CD14-positive monocyte (primary cell): ENCODE results near the gene MAGEB4. TPM values are rescaled to one million over a fixed set of nuclear protein-coding genes. Genes with fewer than 3 reads are reported as not detected.
"Not testable (repeated sequence)": the region's sequence is repeated elsewhere in the genome, so short reads cannot be mapped to it uniquely, and the experiment has no call there.

ENCODE experiments used
- DNase-seq, 3 donors: peaks; one replicate each; pipeline ENCODE4 v3.0.0-alpha.2; 2011 to 2022
- H2AFZ ChIP-seq: 2 replicates; pipeline ENCODE4 v1.6.0; 2012; ENCODE audit warnings: mild to moderate bottlenecking, low read depth, low read length, inconsistent platforms; ENCODE audit not compliant: insufficient read depth, poor library complexity, severe bottlenecking
- H3K27ac ChIP-seq, 2 donors: 1 replicate in 1 of 2; 2 replicates in 1 of 2; pipeline ENCODE4 v1.5.1; 2012 to 2013; ENCODE audit warnings: low read length in 2 of 2, control low read depth in 1 of 2, inconsistent platforms in 1 of 2, low read depth in 1 of 2, mild to moderate bottlenecking in 1 of 2
- H3K27me3 ChIP-seq, 2 donors: one replicate each; pipeline versions ENCODE4 v1.6.0 to v1.6.1; 2011 to 2013; ENCODE audit warnings: low read length in 2 of 2; ENCODE audit not compliant: control insufficient read depth in 2 of 2, insufficient read depth in 2 of 2
- H3K36me3 ChIP-seq, 2 donors: replicated peaks in 1 of 2; 1 replicate in 1 of 2; 2 replicates in 1 of 2; pipeline versions ENCODE4 v1.5.1 to v1.6.1; 2012 to 2013; ENCODE audit warnings: low read length in 2 of 2, control low read depth in 1 of 2, inconsistent platforms in 1 of 2, mild to moderate bottlenecking in 1 of 2; ENCODE audit not compliant: insufficient read depth in 2 of 2, control insufficient read depth in 1 of 2
- H3K4me1 ChIP-seq, 2 donors: 1 replicate in 1 of 2; 2 replicates in 1 of 2; pipeline versions ENCODE4 v1.5.1 to v1.6.1; 2012 to 2013; ENCODE audit warnings: low read length in 2 of 2, control low read depth in 1 of 2, inconsistent platforms in 1 of 2, mild to moderate bottlenecking in 1 of 2, moderate library complexity in 1 of 2; ENCODE audit not compliant: insufficient read depth in 2 of 2, control insufficient read depth in 1 of 2
- H3K4me2 ChIP-seq: replicated peaks from 2 replicates; pipeline ENCODE3; 2012; ENCODE audit warnings: low read length, moderate library complexity, mild to moderate bottlenecking; ENCODE audit not compliant: poor library complexity, severe bottlenecking; ENCODE audit errors: extremely low read depth
- H3K4me3 ChIP-seq, 3 experiments: fragments of 200-600 bp in 1 of 3; sonication (generic) in 1 of 3; replicated peaks in 1 of 3; 1 replicate in 2 of 3; 2 replicates in 1 of 3; pipeline ENCODE4 v1.5.1; 2011 to 2013; ENCODE audit warnings: low read length in 3 of 3, mild to moderate bottlenecking in 3 of 3, control low read depth in 2 of 3, low read depth in 2 of 3, inconsistent platforms in 1 of 3, moderate library complexity in 1 of 3
- H3K79me2 ChIP-seq: 2 replicates; pipeline ENCODE4 v1.6.0; 2012; ENCODE audit warnings: mild to moderate bottlenecking, control low read depth, inconsistent platforms, low read length, moderate library complexity; ENCODE audit not compliant: insufficient read depth
- H3K9ac ChIP-seq: 2 replicates; pipeline ENCODE4 v1.6.0; 2017; ENCODE audit warnings: low read length, mild to moderate bottlenecking; ENCODE audit not compliant: insufficient read depth, poor library complexity, severe bottlenecking
- H3K9me3 ChIP-seq, 2 donors: replicated peaks in 1 of 2; 1 replicate in 1 of 2; 2 replicates in 1 of 2; pipeline versions ENCODE4 v1.5.1 to v1.6.1; 2012 to 2013; ENCODE audit warnings: low read length in 2 of 2, control low read depth in 1 of 2; ENCODE audit not compliant: control insufficient read depth in 1 of 2, insufficient read depth in 1 of 2
- H4K20me1 ChIP-seq: 2 replicates; pipeline ENCODE4 v1.6.0; 2012; ENCODE audit warnings: mild to moderate bottlenecking, low read length, control low read depth, moderate library complexity; ENCODE audit not compliant: insufficient read depth
- H3K27ac Mint-ChIP-seq, 7 donors: one replicate each; pipeline ENCODE4 v1.8.0; 2020; ENCODE audit warnings: mild to moderate bottlenecking in 7 of 7, mixed read lengths in 7 of 7, moderate library complexity in 6 of 7, inconsistent platforms in 2 of 7
- H3K27me3 Mint-ChIP-seq, 3 donors: one replicate each; pipeline ENCODE4 v1.8.0; 2021 to 2022; ENCODE audit warnings: low read depth in 3 of 3, mild to moderate bottlenecking in 3 of 3, mixed read lengths in 3 of 3, moderate library complexity in 3 of 3, inconsistent platforms in 1 of 3
- H3K36me3 Mint-ChIP-seq, 2 donors: one replicate each; pipeline ENCODE4 v1.8.0; 2020; ENCODE audit warnings: mixed read lengths in 2 of 2, inconsistent platforms in 1 of 2, mild to moderate bottlenecking in 1 of 2
- H3K4me1 Mint-ChIP-seq: one replicate; pipeline ENCODE4 v1.8.0; 2020; ENCODE audit warnings: mild to moderate bottlenecking, mixed read lengths
- H3K4me3 Mint-ChIP-seq, 2 donors: one replicate each; pipeline ENCODE4 v1.8.0; 2020; ENCODE audit warnings: mild to moderate bottlenecking in 2 of 2, mixed read lengths in 2 of 2, moderate library complexity in 1 of 2
- H3K9me3 Mint-ChIP-seq, 7 donors: one replicate each; pipeline ENCODE4 v1.8.0; 2020 to 2022; ENCODE audit warnings: mixed read lengths in 7 of 7, mild to moderate bottlenecking in 6 of 7, moderate library complexity in 6 of 7, inconsistent platforms in 2 of 7
- WGBS: methylation state at CpG from one replicate; pipeline ENCODE4 v1.1.5; 2013; ENCODE audit warnings: missing lambda C conversion rate; ENCODE audit not compliant: insufficient coverage; 5-methylcytosine and 5-hydroxymethylcytosine counted together
- intact Hi-C, 2 donors: fragments of 100-400 bp; cut with micrococcal nuclease; formaldehyde crosslinking; loops; one replicate each; pipeline versions ENCODE4 v1.15.0 to v1.15.1; 2023
- polyA minus RNA-seq: library from RNA; depleted of rRNA, polyadenylated mRNA; stranded (reverse); fragments of >200 nt; gene quantifications from 2 replicates; pipeline ENCODE4 v1.2.3, GENCODE V29; 2012
- polyA plus RNA-seq, 3 donors: library from polyadenylated mRNA; depleted of rRNA in 1 of 3; unstranded in 2 of 3; stranded (reverse) in 1 of 3; fragments of 300-500 nt in 2 of 3; fragments of >200 nt in 1 of 3; fragmentation: Illumina TruSeq in 2 of 3; gene quantifications; 1 replicate in 2 of 3; 2 replicates in 1 of 3; pipeline ENCODE4 v1.2.3, GENCODE V29; 2012 to 2021
- total RNA-seq, 12 experiments: library from RNA in 1 of 12; stranded (reverse) in 1 of 12; fragments of 120-200 nt in 1 of 12; gene quantifications; one replicate each; pipeline ENCODE4 v1.2.4 and lab custom pipeline; 2013 to 2026; ENCODE audit warnings: mixed read lengths in 6 of 12, inconsistent platforms in 1 of 12
- TF ChIP-seq, protein P1 (sequence below): fragments of 200-600 bp; IDR thresholded peaks from one replicate; pipeline ENCODE4 v1.8.0; 2022; ENCODE audit warnings: antibody characterized with exemption, mild to moderate bottlenecking

MAGEB4 gene, protein sequence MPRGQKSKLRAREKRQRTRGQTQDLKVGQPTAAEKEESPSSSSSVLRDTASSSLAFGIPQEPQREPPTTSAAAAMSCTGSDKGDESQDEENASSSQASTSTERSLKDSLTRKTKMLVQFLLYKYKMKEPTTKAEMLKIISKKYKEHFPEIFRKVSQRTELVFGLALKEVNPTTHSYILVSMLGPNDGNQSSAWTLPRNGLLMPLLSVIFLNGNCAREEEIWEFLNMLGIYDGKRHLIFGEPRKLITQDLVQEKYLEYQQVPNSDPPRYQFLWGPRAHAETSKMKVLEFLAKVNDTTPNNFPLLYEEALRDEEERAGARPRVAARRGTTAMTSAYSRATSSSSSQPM
- total RNA-seq (2013), result not detected
- polyA plus RNA-seq (not detected), polyA minus RNA-seq (not detected in 2 replicates), total RNA-seq (lab: John Stamatoyannopoulos, UW) (0 to 0.30 (median 0) reads per million in 11 experiments)

DNA sequence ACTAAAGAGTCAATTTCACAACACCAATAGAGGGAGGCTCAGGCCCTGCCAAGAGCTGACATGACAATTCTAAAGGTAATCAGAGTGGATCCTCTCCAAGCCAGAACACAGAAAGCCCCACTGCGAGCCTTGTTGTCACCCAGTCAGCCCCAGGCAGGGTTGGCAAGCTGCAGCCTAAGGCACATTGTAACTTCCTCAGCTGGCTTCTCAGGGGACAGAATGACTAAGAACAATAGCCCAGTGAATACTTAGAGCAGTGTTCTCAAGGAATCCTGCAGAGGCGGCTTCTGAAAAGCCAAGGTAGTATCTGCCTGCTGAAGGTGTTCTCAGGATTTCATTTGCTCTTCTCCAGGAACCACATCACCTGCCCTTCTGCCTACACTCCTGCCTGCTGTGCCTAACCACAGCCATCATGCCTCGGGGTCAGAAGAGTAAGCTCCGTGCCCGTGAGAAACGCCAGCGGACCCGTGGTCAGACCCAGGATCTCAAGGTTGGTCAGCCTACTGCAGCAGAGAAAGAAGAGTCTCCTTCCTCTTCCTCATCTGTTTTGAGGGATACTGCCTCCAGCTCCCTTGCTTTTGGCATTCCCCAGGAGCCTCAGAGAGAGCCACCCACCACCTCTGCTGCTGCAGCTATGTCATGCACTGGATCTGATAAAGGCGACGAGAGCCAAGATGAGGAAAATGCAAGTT is at the start of gene MAGEB4:
Gene MAGEB4, plus strand, starts transcription at position 277 of the 692 bp plus-strand sequence. Its CDS starts 136 bp downstream, at position 413.
- H3K27ac Mint-ChIP-seq, result no peak within 1 kb of the TSS
- H3K9me3 ChIP-seq, result no peaks in the 10 kb centered on the region
- no peaks in the 10 kb centered on the region for H3K36me3 Mint-ChIP-seq
- no peaks in the 10 kb centered on the region for H3K36me3 ChIP-seq
- peaks cover 0 to 3% (median 2%) of the 10 kb centered on the region in 7 donors for H3K9me3 Mint-ChIP-seq
- no peaks in the 10 kb centered on the region for H3K4me1 ChIP-seq
- intact Hi-C loops, result no loop called here
- H4K20me1 ChIP-seq, result no peaks in the 10 kb centered on the region
- WGBS, result 95% methylated on average over 4 of the region's 10 CpGs
- H3K4me3 ChIP-seq, result no peak within 1 kb of the TSS
- H2AFZ ChIP-seq, result no peak within 1 kb of the TSS
- H3K4me2 ChIP-seq, result no peak within 1 kb of the TSS
- H3K4me1 Mint-ChIP-seq, result no peaks in the 10 kb centered on the region
- H3K27me3 ChIP-seq, result no peaks in the 10 kb centered on the region
- H3K27ac ChIP-seq, result no peak within 1 kb of the TSS
- H3K9ac ChIP-seq, result no peak within 1 kb of the TSS
- no peak for DNase-seq
- TF ChIP-seq, protein P1, sequence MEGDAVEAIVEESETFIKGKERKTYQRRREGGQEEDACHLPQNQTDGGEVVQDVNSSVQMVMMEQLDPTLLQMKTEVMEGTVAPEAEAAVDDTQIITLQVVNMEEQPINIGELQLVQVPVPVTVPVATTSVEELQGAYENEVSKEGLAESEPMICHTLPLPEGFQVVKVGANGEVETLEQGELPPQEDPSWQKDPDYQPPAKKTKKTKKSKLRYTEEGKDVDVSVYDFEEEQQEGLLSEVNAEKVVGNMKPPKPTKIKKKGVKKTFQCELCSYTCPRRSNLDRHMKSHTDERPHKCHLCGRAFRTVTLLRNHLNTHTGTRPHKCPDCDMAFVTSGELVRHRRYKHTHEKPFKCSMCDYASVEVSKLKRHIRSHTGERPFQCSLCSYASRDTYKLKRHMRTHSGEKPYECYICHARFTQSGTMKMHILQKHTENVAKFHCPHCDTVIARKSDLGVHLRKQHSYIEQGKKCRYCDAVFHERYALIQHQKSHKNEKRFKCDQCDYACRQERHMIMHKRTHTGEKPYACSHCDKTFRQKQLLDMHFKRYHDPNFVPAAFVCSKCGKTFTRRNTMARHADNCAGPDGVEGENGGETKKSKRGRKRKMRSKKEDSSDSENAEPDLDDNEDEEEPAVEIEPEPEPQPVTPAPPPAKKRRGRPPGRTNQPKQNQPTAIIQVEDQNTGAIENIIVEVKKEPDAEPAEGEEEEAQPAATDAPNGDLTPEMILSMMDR, result no peak
- no peaks in the 10 kb centered on the region for H3K79me2 ChIP-seq
- H3K4me3 Mint-ChIP-seq, result no peak within 1 kb of the TSS
- peaks cover 0 to 2% (median 2%) of the 10 kb centered on the region in 3 donors for H3K27me3 Mint-ChIP-seq

DNA sequence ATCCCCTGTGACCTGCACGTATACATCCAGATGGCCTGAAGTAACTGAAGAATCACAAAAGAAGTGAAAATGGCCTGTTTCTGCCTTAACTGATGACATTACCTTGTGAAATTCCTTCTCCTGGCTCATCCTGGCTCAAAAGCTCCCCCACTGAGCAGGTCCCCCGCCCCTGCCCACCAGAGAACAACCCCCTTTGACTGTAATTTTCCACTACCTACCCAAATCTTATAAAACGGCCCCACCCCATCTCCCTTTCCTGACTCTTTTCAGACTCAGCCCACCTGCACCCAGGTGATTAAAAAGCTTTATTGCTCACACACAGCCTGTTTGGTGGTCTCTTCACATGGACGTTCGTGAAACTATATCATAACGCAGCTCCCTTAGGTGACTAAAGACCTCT is 47.9 kb upstream of the MAGEB4 start:
- H3K4me1 ChIP-seq, intact Hi-C loops, H3K9me3 ChIP-seq, H3K79me2 ChIP-seq, H3K27me3 Mint-ChIP-seq, H4K20me1 ChIP-seq, H3K4me3 ChIP-seq, DNase-seq, H3K27ac Mint-ChIP-seq, H3K9me3 Mint-ChIP-seq, H3K4me2 ChIP-seq, H3K4me1 Mint-ChIP-seq, H3K36me3 Mint-ChIP-seq, H2AFZ ChIP-seq, H3K27ac ChIP-seq, H3K9ac ChIP-seq, H3K4me3 Mint-ChIP-seq, H3K27me3 ChIP-seq, H3K36me3 ChIP-seq: not testable (repeated sequence)
- no CpG with 5 or more reads among the region's 6 CpGs for WGBS
